ENCODE measurements around the gene MACROH2A2. TPM values are rescaled to one million over a fixed set of nuclear protein-coding genes. Genes with fewer than 3 reads are reported as not detected.

Gene MACROH2A2
- total and polyA plus RNA-seq, 2 donors: 10.7 to 12.9 TPM

DNA sequence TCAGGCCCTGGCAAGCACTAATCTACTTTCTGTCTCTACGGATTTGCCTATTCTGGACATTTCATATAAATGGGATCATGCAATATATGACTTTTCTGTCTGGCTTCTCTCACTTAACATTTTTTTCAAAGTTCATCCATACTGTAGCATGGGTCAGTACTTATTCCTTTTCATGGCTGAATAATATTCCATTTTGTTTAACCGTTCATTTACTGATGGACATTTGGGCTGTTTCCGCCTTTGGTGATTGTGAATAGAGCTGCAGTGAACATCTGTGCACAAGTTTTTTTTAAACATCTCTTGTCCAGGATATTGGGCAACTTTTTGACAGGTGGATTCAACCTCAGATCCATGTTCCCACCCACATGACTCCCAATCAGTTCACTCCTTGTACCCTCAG, 49.0 kb downstream of the MACROH2A2 start:
- Histone ChIP-seq H3K36me3 (ENCODE audit: control insufficient read depth in 2 of 2, insufficient read depth in 2 of 2, low read length in 1 of 2) (no peaks in the 10 kb centered on the region), H3K27ac (ENCODE audit: low read depth in 1 of 2, low read length in 1 of 2) (no peak overlapping the region), H3K4me1 (ENCODE audit: control insufficient read depth in 2 of 2, insufficient read depth in 2 of 2, low read length in 2 of 2) (no peaks in the 10 kb centered on the region), H3K27me3 (ENCODE audit: control insufficient read depth in 2 of 2, insufficient read depth in 1 of 2, low read length in 1 of 2) (no peaks in the 10 kb centered on the region), H3K9me3 (ENCODE audit: control insufficient read depth in 2 of 2, insufficient read depth in 1 of 2, low read length in 1 of 2) (no peaks in the 10 kb centered on the region), H3K4me3 (ENCODE audit: low read length in 2 of 2) (no peak overlapping the region)
- WGBS: 79% methylated on average over 3 of the region's 3 CpGs
- DNase-seq (ENCODE audit: low read depth in 6 of 9, low spot score in 9 of 9): no peak

DNA sequence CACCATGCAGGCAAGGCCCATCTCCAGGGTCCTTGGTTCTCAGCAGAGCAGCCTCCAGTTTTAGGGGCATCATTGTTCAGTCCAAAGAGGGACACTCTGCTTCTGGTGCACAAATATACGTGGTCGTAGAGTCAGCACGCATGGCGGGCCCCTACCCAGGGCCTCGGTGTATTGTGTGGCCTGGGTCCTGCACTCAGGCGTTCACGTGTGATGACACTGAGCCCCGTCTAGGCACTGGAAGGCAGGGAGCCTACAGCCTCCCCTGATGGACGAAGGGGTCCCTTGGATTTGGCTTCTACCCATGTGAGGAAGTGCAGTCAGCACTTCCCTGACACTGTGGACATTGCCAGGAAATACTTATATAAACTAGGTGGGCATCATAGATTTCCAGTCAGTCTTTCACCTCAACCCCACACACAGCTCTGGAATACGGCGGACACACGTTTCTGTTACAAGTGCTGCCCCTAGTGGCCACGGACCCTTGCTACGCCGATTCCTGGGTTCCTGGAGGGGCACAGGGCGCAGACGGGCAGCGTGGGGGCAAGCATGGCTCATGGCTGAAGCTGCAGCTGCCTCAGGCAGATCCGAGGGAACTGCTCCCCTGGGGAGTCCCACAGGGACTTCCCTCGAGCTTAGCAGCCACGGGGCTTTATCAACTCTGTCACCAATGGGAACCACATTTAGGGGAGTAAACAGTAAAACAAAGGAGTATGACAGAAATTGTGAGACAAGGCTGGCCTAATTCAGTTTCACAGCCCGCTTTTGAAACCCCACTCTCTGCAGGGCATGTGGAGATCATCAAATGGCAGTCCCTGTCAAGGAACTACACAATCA, 54.5 kb downstream of the MACROH2A2 start:
- no peak for DNase-seq (ENCODE audit: low read depth in 6 of 9, low spot score in 9 of 9)
- no peaks in the 10 kb centered on the region for H3K9me3 ChIP-seq (ENCODE audit: control insufficient read depth in 2 of 2, insufficient read depth in 1 of 2, low read length in 1 of 2)
- no peaks in the 10 kb centered on the region for H3K4me1 ChIP-seq (ENCODE audit: control insufficient read depth in 2 of 2, insufficient read depth in 2 of 2, low read length in 2 of 2)
- H3K36me3 ChIP-seq (ENCODE audit: control insufficient read depth in 2 of 2, insufficient read depth in 2 of 2, low read length in 1 of 2): no peaks in the 10 kb centered on the region
- H3K27ac ChIP-seq (ENCODE audit: low read depth in 1 of 2, low read length in 1 of 2): no peak overlapping the region
- no peak overlapping the region for H3K4me3 ChIP-seq (ENCODE audit: low read length in 2 of 2)
- WGBS: 92% methylated on average over 22 of the region's 22 CpGs
- no peaks in the 10 kb centered on the region for H3K27me3 ChIP-seq (ENCODE audit: control insufficient read depth in 2 of 2, insufficient read depth in 1 of 2, low read length in 1 of 2)

DNA sequence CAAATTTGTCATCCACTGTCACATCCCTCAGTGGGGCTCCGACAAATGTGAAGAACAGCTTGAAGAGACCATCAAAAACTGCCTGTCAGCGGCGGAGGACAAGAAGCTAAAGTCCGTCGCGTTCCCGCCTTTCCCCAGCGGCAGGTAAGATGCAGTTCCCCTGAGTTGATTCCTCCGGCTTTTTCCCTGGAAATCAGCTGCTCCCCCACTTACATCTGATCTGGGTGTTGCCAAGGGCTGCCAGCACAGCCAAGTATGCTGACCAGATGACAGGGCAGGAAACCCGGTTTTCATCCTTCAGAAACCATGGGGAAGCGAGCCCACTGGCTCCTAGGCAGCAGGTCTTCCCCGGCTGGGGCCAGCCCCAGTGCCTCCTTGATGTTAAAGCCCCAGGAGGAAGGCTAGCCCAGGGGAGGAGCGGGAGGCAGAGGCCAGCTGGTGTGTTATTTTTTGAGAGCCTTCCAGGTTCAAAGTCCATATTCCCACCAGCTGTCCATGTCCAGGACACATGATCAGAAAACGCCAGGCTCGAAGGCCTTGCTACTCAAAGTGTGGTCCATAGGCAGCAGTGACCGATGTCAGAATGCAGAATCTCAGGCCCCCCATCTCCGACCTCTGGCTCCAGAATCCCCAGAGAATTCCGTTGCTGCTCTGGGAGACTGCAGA, 56.6 kb downstream of the MACROH2A2 start:
- DNase-seq (ENCODE audit: low read depth in 6 of 9, low spot score in 9 of 9): no peak
- H3K4me1 ChIP-seq (ENCODE audit: control insufficient read depth in 2 of 2, insufficient read depth in 2 of 2, low read length in 2 of 2): no peaks in the 10 kb centered on the region
- WGBS: 99% methylated on average over 18 of the region's 18 CpGs
- no peak overlapping the region for H3K4me3 ChIP-seq (ENCODE audit: low read length in 2 of 2)
- no peaks in the 10 kb centered on the region for H3K27me3 ChIP-seq (ENCODE audit: control insufficient read depth in 2 of 2, insufficient read depth in 1 of 2, low read length in 1 of 2)
- H3K9me3 ChIP-seq (ENCODE audit: control insufficient read depth in 2 of 2, insufficient read depth in 1 of 2, low read length in 1 of 2): no peaks in the 10 kb centered on the region
- no peak overlapping the region for H3K27ac ChIP-seq (ENCODE audit: low read depth in 1 of 2, low read length in 1 of 2)
- H3K36me3 ChIP-seq (ENCODE audit: control insufficient read depth in 2 of 2, insufficient read depth in 2 of 2, low read length in 1 of 2): no peaks in the 10 kb centered on the region

DNA sequence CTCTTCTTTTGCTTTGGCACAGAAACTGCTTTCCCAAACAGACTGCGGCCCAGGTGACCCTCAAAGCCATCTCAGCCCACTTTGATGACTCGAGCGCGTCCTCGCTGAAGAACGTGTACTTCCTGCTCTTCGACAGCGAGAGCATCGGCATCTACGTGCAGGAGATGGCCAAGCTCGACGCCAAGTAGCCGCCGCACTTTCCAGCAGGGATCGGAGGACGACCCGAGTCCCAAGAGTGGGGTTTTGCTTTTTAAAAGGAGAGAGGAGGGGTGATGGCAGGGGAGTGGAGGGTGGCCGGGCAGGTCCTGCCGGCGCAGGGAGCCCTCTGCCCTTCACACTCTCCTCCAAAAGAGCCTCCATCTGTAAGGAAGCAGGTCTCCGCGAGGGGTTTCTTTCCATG, 58.9 kb downstream of the MACROH2A2 start:
- Histone ChIP-seq H3K9me3 (ENCODE audit: control insufficient read depth in 2 of 2, insufficient read depth in 1 of 2, low read length in 1 of 2) (no peaks in the 10 kb centered on the region), H3K4me3 (ENCODE audit: low read length in 2 of 2) (no peak overlapping the region), H3K27me3 (ENCODE audit: control insufficient read depth in 2 of 2, insufficient read depth in 1 of 2, low read length in 1 of 2) (no peaks in the 10 kb centered on the region), H3K27ac (ENCODE audit: low read depth in 1 of 2, low read length in 1 of 2) (no peak overlapping the region), H3K4me1 (ENCODE audit: control insufficient read depth in 2 of 2, insufficient read depth in 2 of 2, low read length in 2 of 2) (no peaks in the 10 kb centered on the region), H3K36me3 (ENCODE audit: control insufficient read depth in 2 of 2, insufficient read depth in 2 of 2, low read length in 1 of 2) (no peaks in the 10 kb centered on the region)
- DNase-seq (ENCODE audit: low read depth in 6 of 9, low spot score in 9 of 9): no peak
- WGBS: 97% methylated on average over 22 of the region's 22 CpGs

DNA sequence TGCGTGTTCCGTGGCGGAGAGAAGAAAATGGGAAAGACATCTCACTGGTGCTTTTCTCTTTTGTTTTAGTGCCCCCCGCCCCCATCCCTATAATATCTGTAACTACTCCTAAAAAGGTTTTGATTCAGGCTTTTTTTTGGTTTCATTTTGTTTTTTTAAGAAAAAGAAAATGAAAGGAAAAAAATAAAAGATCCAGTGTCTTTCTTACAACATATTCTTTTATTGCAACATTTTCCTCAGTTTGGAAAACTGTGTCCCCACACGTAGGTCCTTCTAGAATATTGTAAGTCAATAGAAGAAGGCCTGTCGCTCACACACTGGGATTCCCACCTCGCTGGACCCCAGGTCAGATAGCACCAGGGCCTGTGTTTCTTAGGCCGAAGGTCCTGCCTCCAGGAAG, 59.4 kb downstream of the MACROH2A2 start:
- DNase-seq (ENCODE audit: low read depth in 6 of 9, low spot score in 9 of 9): no peak
- WGBS: 91% methylated on average over 8 of the region's 8 CpGs
- H3K27me3 ChIP-seq (ENCODE audit: control insufficient read depth in 2 of 2, insufficient read depth in 1 of 2, low read length in 1 of 2): no peaks in the 10 kb centered on the region
- no peaks in the 10 kb centered on the region for H3K4me1 ChIP-seq (ENCODE audit: control insufficient read depth in 2 of 2, insufficient read depth in 2 of 2, low read length in 2 of 2)
- no peak overlapping the region for H3K27ac ChIP-seq (ENCODE audit: low read depth in 1 of 2, low read length in 1 of 2)
- H3K4me3 ChIP-seq (ENCODE audit: low read length in 2 of 2): no peak overlapping the region
- H3K36me3 ChIP-seq (ENCODE audit: control insufficient read depth in 2 of 2, insufficient read depth in 2 of 2, low read length in 1 of 2): no peaks in the 10 kb centered on the region
- no peaks in the 10 kb centered on the region for H3K9me3 ChIP-seq (ENCODE audit: control insufficient read depth in 2 of 2, insufficient read depth in 1 of 2, low read length in 1 of 2)

DNA sequence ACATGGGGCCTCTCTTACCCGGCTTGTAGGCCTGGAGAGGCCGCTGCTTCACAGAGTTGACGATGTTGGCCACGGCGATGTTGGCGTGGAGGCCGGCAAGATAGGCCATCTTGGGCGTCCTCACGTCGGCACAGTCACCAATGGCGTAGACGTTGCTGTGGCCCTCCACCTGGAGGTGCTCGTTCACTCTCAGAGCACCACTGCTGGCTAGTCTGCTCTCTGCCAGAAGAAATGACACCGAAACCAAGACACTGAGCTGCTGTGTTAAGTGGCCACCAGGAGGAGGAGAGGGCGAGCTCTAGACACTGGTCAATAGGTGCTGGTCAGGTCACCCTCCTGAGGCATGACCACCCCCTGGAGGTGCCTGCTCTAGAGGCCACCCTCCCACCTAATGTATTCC, 62.3 kb downstream of the MACROH2A2 start:
- H3K4me1 ChIP-seq (ENCODE audit: control insufficient read depth in 2 of 2, insufficient read depth in 2 of 2, low read length in 2 of 2): no peaks in the 10 kb centered on the region
- H3K36me3 ChIP-seq (ENCODE audit: control insufficient read depth in 2 of 2, insufficient read depth in 2 of 2, low read length in 1 of 2): no peaks in the 10 kb centered on the region
- no peaks in the 10 kb centered on the region for H3K27me3 ChIP-seq (ENCODE audit: control insufficient read depth in 2 of 2, insufficient read depth in 1 of 2, low read length in 1 of 2)
- DNase-seq (ENCODE audit: low read depth in 6 of 9, low spot score in 9 of 9): no peak
- no peaks in the 10 kb centered on the region for H3K9me3 ChIP-seq (ENCODE audit: control insufficient read depth in 2 of 2, insufficient read depth in 1 of 2, low read length in 1 of 2)
- 98% methylated on average over 15 of the region's 15 CpGs for WGBS
- H3K27ac ChIP-seq (ENCODE audit: low read depth in 1 of 2, low read length in 1 of 2): no peak overlapping the region
- no peak overlapping the region for H3K4me3 ChIP-seq (ENCODE audit: low read length in 2 of 2)

DNA sequence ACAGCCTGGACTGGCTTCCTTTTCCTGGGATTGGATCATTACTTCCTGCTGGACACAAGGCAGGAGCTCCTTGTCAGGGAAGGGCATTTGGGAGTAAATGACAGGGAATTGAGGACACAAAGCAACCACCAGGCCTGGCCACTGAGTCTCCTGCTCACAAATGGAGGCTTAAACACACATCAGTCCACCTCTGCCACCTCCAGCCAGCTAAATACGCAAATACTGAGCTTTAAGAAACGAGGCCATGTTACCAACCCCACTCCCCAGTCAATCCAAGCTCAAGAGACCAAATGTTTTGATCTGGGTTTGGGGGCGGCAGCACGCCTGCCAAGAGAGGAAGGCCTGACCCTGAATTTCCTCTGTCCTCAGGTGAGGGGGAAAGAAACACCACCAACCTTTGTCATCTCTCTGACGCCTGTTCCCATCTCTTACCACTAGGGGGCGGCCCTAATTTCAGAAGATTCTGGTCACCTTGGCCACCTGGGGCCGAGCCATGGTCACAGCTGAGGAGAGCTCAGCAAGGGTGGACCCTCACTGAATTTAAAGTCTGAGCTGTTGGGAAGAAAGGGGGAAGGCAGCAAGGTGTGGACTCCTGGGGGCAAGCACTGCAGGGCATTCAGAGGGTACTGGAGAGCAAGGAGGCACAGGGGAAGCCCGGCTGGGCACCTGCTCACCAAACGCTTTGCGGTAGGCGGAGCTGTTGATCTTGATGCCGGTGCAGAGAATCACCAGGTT, 63.5 kb downstream of the MACROH2A2 start:
- no peaks in the 10 kb centered on the region for H3K36me3 ChIP-seq (ENCODE audit: control insufficient read depth in 2 of 2, insufficient read depth in 2 of 2, low read length in 1 of 2)
- H3K9me3 ChIP-seq (ENCODE audit: control insufficient read depth in 2 of 2, insufficient read depth in 1 of 2, low read length in 1 of 2): no peaks in the 10 kb centered on the region
- WGBS: 49% methylated on average over 12 of the region's 12 CpGs

DNA sequence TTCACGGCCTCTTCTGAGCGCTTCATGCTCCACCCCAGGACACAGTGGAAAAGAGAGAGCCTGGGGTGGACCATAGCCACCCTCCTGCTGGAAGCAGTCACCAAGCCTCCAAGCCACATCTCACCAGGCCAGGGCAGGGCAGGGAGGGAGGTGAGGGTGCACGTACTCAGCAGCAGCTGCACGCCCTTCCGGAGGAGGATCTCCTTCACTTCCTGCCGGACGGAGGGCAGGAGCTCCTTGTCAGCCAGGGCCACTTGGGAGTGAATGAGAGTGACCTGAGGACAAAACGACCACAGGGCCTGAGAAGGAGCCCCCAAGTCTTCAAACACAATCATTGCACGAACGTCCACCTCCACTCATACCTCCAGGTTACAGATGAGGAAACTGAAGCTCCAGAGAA, 65.0 kb downstream of the MACROH2A2 start:
- no peaks in the 10 kb centered on the region for H3K36me3 ChIP-seq (ENCODE audit: control insufficient read depth in 2 of 2, insufficient read depth in 2 of 2, low read length in 1 of 2)
- 96% methylated on average over 10 of the region's 10 CpGs for WGBS

More for the DNA sequence above, 63.5 kb downstream of the MACROH2A2 start:
- H3K4me1 ChIP-seq (ENCODE audit: control insufficient read depth in 2 of 2, insufficient read depth in 2 of 2, low read length in 2 of 2): no peaks in the 10 kb centered on the region
- H3K4me3 ChIP-seq (ENCODE audit: low read length in 2 of 2): no peak overlapping the region
- no peak overlapping the region for H3K27ac ChIP-seq (ENCODE audit: low read depth in 1 of 2, low read length in 1 of 2)
- peak in 8 of 9 donors; percentile 16 to 67 (median 30) for DNase-seq (ENCODE audit: low read depth in 6 of 9, low spot score in 9 of 9)
- H3K27me3 ChIP-seq (ENCODE audit: control insufficient read depth in 2 of 2, insufficient read depth in 1 of 2, low read length in 1 of 2): no peaks in the 10 kb centered on the region

DNA sequence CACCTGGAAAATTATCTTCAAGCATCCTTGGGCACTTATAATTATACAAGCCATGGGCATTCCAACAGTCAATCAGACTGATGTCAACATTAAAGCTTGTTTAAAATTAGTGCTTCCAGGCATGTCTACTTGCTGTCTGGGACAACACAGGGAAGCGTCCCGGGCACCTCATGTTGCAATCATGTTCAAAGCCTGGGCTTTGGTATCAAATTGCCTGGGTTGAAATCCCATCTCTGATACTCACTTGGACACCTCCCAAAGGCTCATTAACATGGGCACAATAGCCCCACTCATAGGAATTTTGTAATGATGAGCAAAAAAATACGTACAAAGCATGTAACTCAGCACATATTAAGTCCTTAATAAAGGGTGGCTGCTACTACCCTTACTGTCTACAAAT, 65.5 kb downstream of the MACROH2A2 start:
- Histone ChIP-seq H3K27me3 (ENCODE audit: control insufficient read depth in 2 of 2, insufficient read depth in 1 of 2, low read length in 1 of 2) (no peaks in the 10 kb centered on the region), H3K4me3 (ENCODE audit: low read length in 2 of 2) (no peak overlapping the region), H3K9me3 (ENCODE audit: control insufficient read depth in 2 of 2, insufficient read depth in 1 of 2, low read length in 1 of 2) (no peaks in the 10 kb centered on the region), H3K27ac (ENCODE audit: low read depth in 1 of 2, low read length in 1 of 2) (no peak overlapping the region), H3K36me3 (ENCODE audit: control insufficient read depth in 2 of 2, insufficient read depth in 2 of 2, low read length in 1 of 2) (no peaks in the 10 kb centered on the region), H3K4me1 (ENCODE audit: control insufficient read depth in 2 of 2, insufficient read depth in 2 of 2, low read length in 2 of 2) (no peaks in the 10 kb centered on the region)
- 96% methylated on average over 3 of the region's 3 CpGs for WGBS
- no peak for DNase-seq (ENCODE audit: low read depth in 6 of 9, low spot score in 9 of 9)

More for the DNA sequence above, 65.0 kb downstream of the MACROH2A2 start:
- Histone ChIP-seq H3K27ac (ENCODE audit: low read depth in 1 of 2, low read length in 1 of 2) (no peak overlapping the region), H3K27me3 (ENCODE audit: control insufficient read depth in 2 of 2, insufficient read depth in 1 of 2, low read length in 1 of 2) (no peaks in the 10 kb centered on the region), H3K4me1 (ENCODE audit: control insufficient read depth in 2 of 2, insufficient read depth in 2 of 2, low read length in 2 of 2) (no peaks in the 10 kb centered on the region), H3K4me3 (ENCODE audit: low read length in 2 of 2) (no peak overlapping the region), H3K9me3 (ENCODE audit: control insufficient read depth in 2 of 2, insufficient read depth in 1 of 2, low read length in 1 of 2) (no peaks in the 10 kb centered on the region)
- DNase-seq (ENCODE audit: low read depth in 6 of 9, low spot score in 9 of 9): no peak
